Peyer's patch (tissue), 4 donors: ENCODE data around the gene ROR1. TPM values are rescaled to one million over a fixed set of nuclear protein-coding genes. Genes with fewer than 3 reads are reported as not detected.

ENCODE experiments used
- DNase-seq, 3 donors: peaks; one replicate each; pipeline ENCODE4 v3.0.0-alpha.2; 2017 to 2019
- H3K27ac ChIP-seq, 4 donors: fragments of 200-600 bp; sonication (generic); one replicate each; pipeline ENCODE4 v1.5.1; 2016 to 2019
- H3K27me3 ChIP-seq, 2 donors: fragments of 200-600 bp; sonication (generic); one replicate each; pipeline ENCODE4 v1.5.1; 2019
- H3K36me3 ChIP-seq, 3 donors: fragments of 200-600 bp; sonication (generic); one replicate each; pipeline ENCODE4 v1.5.1; 2016 to 2019
- H3K4me1 ChIP-seq, 4 donors: fragments of 200-600 bp; sonication (generic); one replicate each; pipeline ENCODE4 v1.5.1; 2016 to 2019
- H3K4me3 ChIP-seq, 4 donors: fragments of 200-600 bp; sonication (generic); 1 replicate in 3 of 4; 2 replicates in 1 of 4; pipeline ENCODE4 v1.5.1; 2016 to 2019; ENCODE audit warnings: mild to moderate bottlenecking in 1 of 4
- H3K9me3 ChIP-seq, 4 donors: fragments of 200-600 bp; sonication (generic); one replicate each; pipeline ENCODE4 v1.5.1; 2016 to 2019; ENCODE audit warnings: mild to moderate bottlenecking in 1 of 4
- CTCF ChIP-seq, 6 experiments: fragments of 450-650 bp in 4 of 6; fragments of 200-600 bp in 2 of 6; sonication (generic) in 1 of 6; IDR thresholded peaks; one replicate each; pipeline ENCODE4 v1.5.1; 2017 to 2019; ENCODE audit warnings: antibody characterized with exemption in 6 of 6, mild to moderate bottlenecking in 3 of 6, moderate library complexity in 1 of 6
- POLR2A ChIP-seq, 2 donors: fragments of 450-650 bp; IDR thresholded peaks; one replicate each; pipeline ENCODE4 v1.5.1; 2017; ENCODE audit warnings: antibody characterized with exemption in 2 of 2, mild to moderate bottlenecking in 2 of 2, moderate library complexity in 2 of 2
- total RNA-seq, 4 donors: library from RNA; depleted of rRNA; stranded (reverse); fragments of >200 nt; gene quantifications; one replicate each; pipeline ENCODE4 v1.1.0, GENCODE V29; 2016

The ROR1 gene
- total RNA-seq, 4 donors from 2014 or later = 1.2 to 7.4 (median 4.7) TPM

- Histone ChIP-seq H3K27me3 (no peaks in the 10 kb centered on the region), H3K9me3 (no peaks in the 10 kb centered on the region), H3K27ac (no peak overlapping the region), H3K4me3 (no peak overlapping the region), H3K4me1 (no peaks in the 10 kb centered on the region), H3K36me3 (no peaks in the 10 kb centered on the region)
- TF ChIP-seq POLR2A (IDR thresholded peaks at IDR 0.05) (no peak), CTCF (IDR thresholded peaks at IDR 0.05) (no peak)
- DNase-seq = no peak
These were observed 300.9 kb downstream of the ROR1 start for GRCh38 chr1:64074767-64075166.

GRCh38 chr1:64077281-64077940 lies 303.6 kb downstream of the ROR1 start:
- no peak for DNase-seq

GRCh38 chr1:64080941-64081562 lies 307.2 kb downstream of the ROR1 start:
- Histone ChIP-seq H3K27ac (no peak overlapping the region), H3K4me3 (no peak overlapping the region), H3K36me3 (no peaks in the 10 kb centered on the region), H3K9me3 (no peaks in the 10 kb centered on the region), H3K27me3 (no peaks in the 10 kb centered on the region), H3K4me1 (no peaks in the 10 kb centered on the region)
- DNase-seq = no peak
- TF ChIP-seq POLR2A (IDR thresholded peaks at IDR 0.05) = no peak
- TF ChIP-seq CTCF (IDR thresholded peaks at IDR 0.05) = no peak

More at GRCh38 chr1:64077281-64077940, 303.6 kb downstream of the ROR1 start:
- TF ChIP-seq CTCF (IDR thresholded peaks at IDR 0.05) (no peak), POLR2A (IDR thresholded peaks at IDR 0.05) (no peak)
- Histone ChIP-seq H3K4me3 (no peak overlapping the region), H3K27ac (no peak overlapping the region), H3K4me1 (no peaks in the 10 kb centered on the region), H3K27me3 (no peaks in the 10 kb centered on the region), H3K9me3 (no peaks in the 10 kb centered on the region), H3K36me3 (no peaks in the 10 kb centered on the region)

- H3K36me3 ChIP-seq = no peaks in the 10 kb centered on the region
- TF ChIP-seq CTCF (IDR thresholded peaks at IDR 0.05) (no peak), POLR2A (IDR thresholded peaks at IDR 0.05) (no peak)
- H3K27me3 ChIP-seq = no peaks in the 10 kb centered on the region
- DNase-seq = no peak
- no peak overlapping the region for H3K4me3 ChIP-seq
- H3K9me3 ChIP-seq = no peaks in the 10 kb centered on the region
- no peaks in the 10 kb centered on the region for H3K4me1 ChIP-seq
- H3K27ac ChIP-seq = no peak overlapping the region
These were observed 308.6 kb downstream of the ROR1 start for GRCh38 chr1:64082459-64082858.

GRCh38 chr1:64084451-64084850 lies 310.6 kb downstream of the ROR1 start:
- no peaks in the 10 kb centered on the region for H3K27me3 ChIP-seq
- DNase-seq = no peak
- H3K27ac ChIP-seq = no peak overlapping the region
- no peak for TF ChIP-seq POLR2A (IDR thresholded peaks at IDR 0.05)
- no peak for TF ChIP-seq CTCF (IDR thresholded peaks at IDR 0.05)
- H3K9me3 ChIP-seq = no peaks in the 10 kb centered on the region
- H3K36me3 ChIP-seq = no peaks in the 10 kb centered on the region
- no peaks in the 10 kb centered on the region for H3K4me1 ChIP-seq
- no peak overlapping the region for H3K4me3 ChIP-seq
